GM12873 (cell line): ENCODE data around the gene CHST15.

Experiments
- CTCF ChIP-seq: IDR thresholded peaks from 2 replicates; pipeline ENCODE4 v1.5.1; 2012; ENCODE audit warnings: low read depth, mild to moderate bottlenecking, moderate library complexity, low read length, control low read depth; ENCODE audit not compliant: insufficient read depth; ENCODE audit errors: missing control alignments

CHST15 gene

GRCh38 chr10:124127563-124127962 is 34.2 kb upstream of the CHST15 start:
- TF ChIP-seq CTCF, result no peak

DNA sequence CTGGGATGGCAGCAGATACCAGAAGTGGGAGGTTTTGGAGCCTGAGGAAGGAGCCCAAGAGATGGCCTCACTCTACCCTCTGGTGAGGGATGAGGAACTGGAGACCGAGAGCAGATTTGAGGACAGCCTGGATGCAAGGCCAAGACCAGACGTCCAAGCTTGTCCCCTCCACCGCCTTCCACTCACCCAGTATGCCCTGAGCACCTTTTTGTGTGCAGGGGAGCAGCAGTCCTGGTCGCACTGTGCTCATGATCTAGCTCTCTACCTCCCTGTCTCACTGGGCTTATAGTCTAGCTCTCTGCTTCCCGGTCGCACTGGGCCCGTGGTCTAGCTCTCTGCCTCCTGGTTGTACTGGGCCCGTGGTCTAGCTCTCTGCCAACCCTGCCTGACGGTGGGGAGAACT is 33.6 kb upstream of the CHST15 start:
- no peak for TF ChIP-seq CTCF

DNA sequence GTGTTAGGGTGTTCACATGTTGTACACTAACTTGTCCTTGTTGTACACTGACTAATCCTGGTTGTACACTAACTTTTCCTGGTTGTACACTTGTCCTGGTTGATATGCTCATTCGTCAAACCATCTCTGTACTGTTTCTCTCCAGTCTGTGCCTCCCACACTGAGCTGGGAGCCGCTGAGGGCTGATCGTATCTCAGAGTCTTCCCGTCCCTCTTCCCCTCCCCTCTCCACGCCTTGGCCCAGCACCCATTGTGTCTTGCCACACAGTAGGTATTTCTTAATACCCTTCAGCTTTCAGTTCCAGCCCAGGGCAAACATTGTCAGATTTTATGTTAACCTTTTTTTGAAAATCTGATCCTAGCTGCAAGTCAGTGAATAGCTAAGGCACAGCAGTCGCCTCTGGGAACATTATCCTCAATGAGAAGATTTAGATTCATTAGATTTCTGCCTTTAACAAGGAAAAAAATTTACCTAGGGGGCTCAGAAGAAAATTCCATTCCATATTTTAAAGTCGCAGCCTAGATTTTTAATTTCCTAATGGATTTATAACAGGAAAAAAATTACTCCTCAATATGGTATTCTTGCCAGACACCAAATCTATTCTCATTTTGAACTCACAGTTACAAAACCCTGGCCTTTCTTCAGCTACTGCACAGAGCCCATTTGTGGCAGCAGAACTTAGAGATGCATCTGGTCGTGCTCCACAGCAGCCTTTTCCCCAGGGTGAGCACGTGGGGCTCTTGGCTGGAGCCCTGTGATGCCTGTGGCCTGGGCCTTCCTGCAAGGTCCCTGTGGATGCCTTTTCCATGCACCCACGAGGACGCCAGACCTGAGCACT is 33.0 kb upstream of the CHST15 start:
- TF ChIP-seq CTCF, result no peak

DNA sequence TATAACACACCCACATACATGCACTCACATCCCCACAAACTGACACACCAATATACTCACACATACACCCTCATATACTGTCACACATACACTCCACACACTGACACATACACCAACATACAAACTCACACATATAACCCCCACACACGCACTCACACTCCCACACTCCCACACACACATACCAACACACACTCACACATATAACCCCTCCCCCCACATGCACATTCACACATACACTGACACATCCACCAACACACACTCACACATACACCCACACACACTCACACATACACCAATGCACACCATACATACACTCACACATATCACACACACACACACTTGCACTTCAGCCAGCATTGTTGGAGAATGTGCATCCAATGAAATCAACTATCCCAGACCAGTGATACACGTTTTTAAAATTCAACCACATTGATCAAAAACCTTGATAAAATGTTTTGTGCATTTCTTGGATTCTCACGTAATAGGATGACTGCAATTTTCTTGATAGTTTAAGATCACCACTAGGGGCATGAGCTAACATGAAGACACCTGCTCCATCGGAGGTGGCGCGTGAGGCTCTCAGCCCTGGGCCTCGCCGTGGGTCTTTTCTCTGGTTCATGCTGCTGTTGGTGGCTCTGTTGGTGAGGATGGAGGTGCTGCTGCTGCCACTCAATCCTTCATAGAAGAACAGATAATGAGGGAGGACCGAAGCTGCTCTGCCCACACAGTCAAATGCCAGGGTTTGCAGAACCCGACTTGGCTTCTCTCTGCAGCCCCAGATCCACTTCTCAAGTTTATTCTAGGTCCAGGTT is 32.1 kb upstream of the CHST15 start:
- peak; percentile 48 for TF ChIP-seq CTCF

GRCh38 chr10:124124769-124125161 is 31.4 kb upstream of the CHST15 start:
- TF ChIP-seq CTCF, result no peak

DNA sequence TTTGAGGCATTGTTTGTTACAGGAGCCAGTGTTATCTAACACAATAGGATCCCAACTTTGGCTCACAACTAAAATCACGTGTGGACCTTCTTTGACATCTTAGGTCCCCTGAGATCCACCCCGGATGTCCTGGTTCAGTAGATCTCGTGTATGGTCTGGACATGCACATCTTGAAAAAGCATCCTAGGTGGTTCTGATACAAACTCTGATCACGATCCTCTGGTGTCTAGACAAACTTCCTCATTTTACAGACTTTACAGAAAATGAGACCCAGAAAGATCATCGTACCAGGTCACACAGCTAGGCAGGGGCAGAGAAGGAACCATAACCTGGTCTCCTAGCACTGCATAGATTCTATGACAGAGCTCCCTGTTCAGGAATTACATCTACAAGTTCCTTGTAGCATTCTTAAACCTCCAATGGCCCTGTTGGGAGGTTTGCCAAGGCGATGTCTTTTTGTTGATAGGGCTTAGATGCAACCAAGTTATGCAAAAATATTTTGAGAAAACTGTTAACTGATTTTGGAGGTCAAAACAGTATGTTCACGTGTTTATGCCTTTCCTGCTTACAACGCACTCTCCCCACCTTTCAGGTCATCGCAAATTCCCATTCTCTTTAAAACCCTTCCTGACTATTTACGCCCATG is 30.8 kb upstream of the CHST15 start:
- TF ChIP-seq CTCF, result no peak

GRCh38 chr10:124123156-124123555 is 29.8 kb upstream of the CHST15 start:
- TF ChIP-seq CTCF, result no peak
